ENCODE data around the gene FSHR.

DNA sequence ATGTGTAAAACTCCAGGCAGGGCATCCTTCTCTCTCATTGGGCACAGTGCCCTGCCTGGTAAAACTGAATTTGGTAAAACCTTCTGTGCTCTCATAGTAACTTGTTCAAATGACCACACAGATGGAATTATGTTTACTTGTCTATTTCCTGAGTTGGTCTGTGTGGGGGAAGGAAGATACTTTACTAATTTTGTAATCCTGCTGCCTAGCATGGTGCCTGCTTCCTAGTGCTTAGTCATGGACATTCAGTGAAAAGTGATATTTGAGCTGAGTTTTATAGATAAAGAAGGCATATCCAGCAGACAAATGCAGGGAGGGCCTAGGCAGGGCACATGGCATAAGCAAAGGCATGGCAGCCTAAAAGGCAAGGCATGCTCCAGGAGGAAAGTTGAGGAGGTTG, 199.4 kb downstream of the FSHR start:
- TF ChIP-seq EZH2 (IDR thresholded peaks at IDR 0.05; ENCODE audit: low read depth, unreplicated experiment) (no peak), JUNB (IDR thresholded peaks at IDR 0.05; ENCODE audit: unreplicated experiment) (no peak)
